B cell (primary cell): Measurements from ENCODE around the gene KICS2. TPM values are rescaled to one million over a fixed set of nuclear protein-coding genes. Genes with fewer than 3 reads are reported as not detected.
"Not testable (repeated sequence)": the region's sequence is repeated elsewhere in the genome, so short reads cannot be mapped to it uniquely, and the experiment has no call there.

Source experiments
- ATAC-seq: fragments of 200-7000 bp; cut with Tn5 transposase; one replicate; pipeline ENCODE4 v1.10.0; 2021; ENCODE audit warnings: low read depth, mild to moderate bottlenecking, moderate number of reproducible peaks, moderate library complexity
- CTCF ChIA-PET: fragments of 350-600 bp; sonication (Branson Sonifier 250); formaldehyde crosslinking; loops from one replicate; lab custom pipeline; 2021; ENCODE audit warnings: antibody characterized with exemption, inconsistent platforms; lab: Charles Lee
- POLR2A ChIA-PET: fragments of 350-600 bp; sonication (Branson Sonifier 250); formaldehyde crosslinking; loops from one replicate; lab custom pipeline; 2021; ENCODE audit warnings: antibody characterized with exemption; lab: Charles Lee
- DNase-seq: peaks from one replicate; pipeline ENCODE4 v3.0.0; 2013
- H2AFZ ChIP-seq: 2 replicates; pipeline ENCODE4 v1.6.1; 2012; ENCODE audit warnings: mild to moderate bottlenecking, low read depth, low read length; ENCODE audit not compliant: insufficient read depth, poor library complexity, severe bottlenecking
- H3K27ac ChIP-seq, 2 donors: 1 replicate in 1 of 2; 2 replicates in 1 of 2; pipeline ENCODE4 v1.5.1; 2012 to 2013; ENCODE audit warnings: low read length in 2 of 2, mild to moderate bottlenecking in 2 of 2, moderate library complexity in 1 of 2
- H3K27me3 ChIP-seq, 4 experiments: fragments of 200-600 bp in 1 of 4; sonication (generic) in 1 of 4; replicated peaks in 1 of 4; 1 replicate in 2 of 4; 2 replicates in 2 of 4; pipeline versions ENCODE4 v1.6.1 to v1.7.0; 2013 to 2016; ENCODE audit warnings: low read length in 3 of 4, mild to moderate bottlenecking in 2 of 4, mixed read lengths in 1 of 4, moderate library complexity in 1 of 4; ENCODE audit not compliant: insufficient read depth in 4 of 4, control insufficient read depth in 3 of 4; ENCODE audit errors: control extremely low read depth in 1 of 4
- H3K36me3 ChIP-seq, 2 experiments: replicated peaks in 1 of 2; 1 replicate in 1 of 2; 2 replicates in 1 of 2; pipeline versions ENCODE4 v1.6.1 to v1.7.1; 2013; ENCODE audit warnings: low read length in 1 of 2; ENCODE audit not compliant: insufficient read depth in 2 of 2, control insufficient read depth in 1 of 2; ENCODE audit errors: control extremely low read depth in 1 of 2, extremely low read depth in 1 of 2
- H3K4me1 ChIP-seq, 2 donors: fragments of 200-600 bp in 1 of 2; sonication (generic) in 1 of 2; 1 replicate in 1 of 2; 2 replicates in 1 of 2; pipeline versions ENCODE4 v1.5.1 to v1.6.1; 2013 to 2017; ENCODE audit warnings: low read length in 2 of 2; ENCODE audit not compliant: control insufficient read depth in 2 of 2, insufficient read depth in 2 of 2
- H3K4me2 ChIP-seq: replicated peaks from 2 replicates; pipeline ENCODE3; 2012; ENCODE audit warnings: mild to moderate bottlenecking, low read depth, low read length; ENCODE audit not compliant: poor library complexity, severe bottlenecking
- H3K4me3 ChIP-seq, 5 experiments: fragments of 200-600 bp in 1 of 5; sonication (generic) in 1 of 5; 1 replicate in 3 of 5; 2 replicates in 2 of 5; pipeline versions ENCODE4 v1.5.1 to v1.7.0; 2011 to 2016; ENCODE audit warnings: low read length in 4 of 5, mild to moderate bottlenecking in 4 of 5, low read depth in 2 of 5, control low read depth in 1 of 5, moderate library complexity in 1 of 5; ENCODE audit not compliant: insufficient read depth in 1 of 5; ENCODE audit errors: control extremely low read depth in 1 of 5, extremely low read depth in 1 of 5
- H3K79me2 ChIP-seq: fragments of 200-600 bp; sonication (generic); one replicate; pipeline ENCODE4 v1.6.0; 2016; ENCODE audit warnings: low read length; ENCODE audit not compliant: control insufficient read depth, insufficient read depth
- H3K9ac ChIP-seq: fragments of 200-600 bp; sonication (generic); 2 replicates; pipeline ENCODE4 v1.6.1; 2017; ENCODE audit warnings: mild to moderate bottlenecking, low read length, moderate library complexity
- H3K9me3 ChIP-seq, 3 donors: one replicate each; pipeline versions ENCODE4 v1.6.1 to v1.7.1; 2013; ENCODE audit warnings: low read length in 2 of 3; ENCODE audit not compliant: control insufficient read depth in 2 of 3, insufficient read depth in 1 of 3; ENCODE audit errors: control extremely low read depth in 1 of 3
- H4K20me1 ChIP-seq: 2 replicates; pipeline ENCODE4 v1.6.0; 2012; ENCODE audit warnings: mild to moderate bottlenecking, low read length; ENCODE audit not compliant: insufficient read depth, control insufficient read depth, poor library complexity, severe bottlenecking
- H3K27ac Mint-ChIP-seq: one replicate; pipeline ENCODE4 v1.8.0; 2021; ENCODE audit warnings: mixed read lengths
- H3K27me3 Mint-ChIP-seq: one replicate; pipeline ENCODE4 v1.8.0; 2021; ENCODE audit warnings: mixed read lengths
- H3K4me1 Mint-ChIP-seq: one replicate; pipeline ENCODE4 v1.8.0; 2021; ENCODE audit warnings: mixed read lengths
- H3K4me3 Mint-ChIP-seq: one replicate; pipeline ENCODE4 v1.8.0; 2021; ENCODE audit warnings: mixed read lengths
- H3K9me3 Mint-ChIP-seq: one replicate; pipeline ENCODE4 v1.8.0; 2022; ENCODE audit warnings: mixed read lengths; ENCODE audit not compliant: insufficient read depth
- EZH2 ChIP-seq: IDR thresholded peaks from 2 replicates; pipeline ENCODE4 v1.6.1; 2012; ENCODE audit warnings: borderline replicate concordance, low read depth, mild to moderate bottlenecking, moderate library complexity, low read length; ENCODE audit not compliant: insufficient read depth, poor library complexity, severe bottlenecking
- WGBS: methylation state at CpG from one replicate; pipeline ENCODE4 v1.1.5; 2013; ENCODE audit warnings: missing lambda C conversion rate; ENCODE audit not compliant: insufficient coverage; 5-methylcytosine and 5-hydroxymethylcytosine counted together
- intact Hi-C: fragments of 100-400 bp; cut with micrococcal nuclease; formaldehyde crosslinking; loops from one replicate; pipeline ENCODE4 v1.10.0; 2022
- polyA plus RNA-seq: library from polyadenylated mRNA; depleted of rRNA; stranded (reverse); fragments of >200 nt; gene quantifications from 2 replicates; pipeline ENCODE4 v1.2.3, GENCODE V29; 2012
- total RNA-seq, 2 donors: library from RNA; stranded (reverse); fragments of 120-200 nt in 1 of 2; gene quantifications; 1 replicate in 1 of 2; 2 replicates in 1 of 2; pipeline versions ENCODE4 v1.2.3 to v1.2.4, GENCODE V29; 2013 to 2022
- TF ChIP-seq, protein P1 (sequence below): fragments of 200-600 bp; IDR thresholded peaks from one replicate; pipeline ENCODE4 v1.8.0; 2022; ENCODE audit warnings: antibody characterized with exemption, mild to moderate bottlenecking

Gene KICS2
- total and polyA plus RNA-seq, 2 donors (not counting 1 experiment from before 2014, with no cell fraction given) = 16.6 to 21.2 TPM

DNA sequence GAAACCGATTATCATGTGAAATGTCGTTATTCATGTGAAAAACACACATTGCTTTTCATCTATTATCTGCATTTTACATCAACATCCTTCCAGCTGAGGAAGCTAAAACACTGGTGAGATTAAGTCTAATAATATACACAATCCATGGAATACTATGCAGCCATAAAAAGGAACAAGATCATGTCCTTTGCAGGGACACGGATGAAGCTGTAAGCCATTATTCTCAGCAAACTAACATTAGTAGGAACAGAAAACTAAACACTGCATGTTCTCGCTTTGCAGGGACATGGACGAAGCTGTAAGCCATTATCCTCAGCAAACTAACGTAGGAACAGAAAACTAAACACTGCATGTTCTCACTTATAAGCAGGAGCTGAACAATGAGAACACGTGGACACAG lies 18.3 kb downstream of the KICS2 start:
- H3K4me1 ChIP-seq = no peaks in the 10 kb centered on the region
- H3K79me2 ChIP-seq = peaks cover 5% of the 10 kb centered on the region
- ChIA-PET CTCF (interaction anchor here (1.6 kb wide), 1 partner anchor 53 kb away, joined by 3 read pairs; no protein-coding TSS in a partner anchor), POLR2A (no interaction called here)
- H3K36me3 ChIP-seq = peaks cover 4 to 15% of the 10 kb centered on the region in 2 experiments
- no peaks in the 10 kb centered on the region for H4K20me1 ChIP-seq
- TF ChIP-seq EZH2 = no peak
- TF ChIP-seq, protein P1, sequence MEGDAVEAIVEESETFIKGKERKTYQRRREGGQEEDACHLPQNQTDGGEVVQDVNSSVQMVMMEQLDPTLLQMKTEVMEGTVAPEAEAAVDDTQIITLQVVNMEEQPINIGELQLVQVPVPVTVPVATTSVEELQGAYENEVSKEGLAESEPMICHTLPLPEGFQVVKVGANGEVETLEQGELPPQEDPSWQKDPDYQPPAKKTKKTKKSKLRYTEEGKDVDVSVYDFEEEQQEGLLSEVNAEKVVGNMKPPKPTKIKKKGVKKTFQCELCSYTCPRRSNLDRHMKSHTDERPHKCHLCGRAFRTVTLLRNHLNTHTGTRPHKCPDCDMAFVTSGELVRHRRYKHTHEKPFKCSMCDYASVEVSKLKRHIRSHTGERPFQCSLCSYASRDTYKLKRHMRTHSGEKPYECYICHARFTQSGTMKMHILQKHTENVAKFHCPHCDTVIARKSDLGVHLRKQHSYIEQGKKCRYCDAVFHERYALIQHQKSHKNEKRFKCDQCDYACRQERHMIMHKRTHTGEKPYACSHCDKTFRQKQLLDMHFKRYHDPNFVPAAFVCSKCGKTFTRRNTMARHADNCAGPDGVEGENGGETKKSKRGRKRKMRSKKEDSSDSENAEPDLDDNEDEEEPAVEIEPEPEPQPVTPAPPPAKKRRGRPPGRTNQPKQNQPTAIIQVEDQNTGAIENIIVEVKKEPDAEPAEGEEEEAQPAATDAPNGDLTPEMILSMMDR = no peak
- WGBS = 55% methylated on average over 4 of the region's 7 CpGs
- no peaks in the 10 kb centered on the region for H3K27me3 ChIP-seq
- H3K9ac ChIP-seq = no peak overlapping the region
- H3K4me2 ChIP-seq = no peak overlapping the region
- H2AFZ ChIP-seq = no peak overlapping the region
- H3K9me3 ChIP-seq = peaks cover 0 to 3% (median 0%) of the 10 kb centered on the region in 3 donors
- H3K4me1 Mint-ChIP-seq = no peaks in the 10 kb centered on the region
- peaks cover 2% of the 10 kb centered on the region for H3K9me3 Mint-ChIP-seq
- no peak overlapping the region for H3K27ac Mint-ChIP-seq
- DNase-seq (no peak), ATAC-seq (no peak)
- intact Hi-C loops = no loop called here
- no peak overlapping the region for H3K4me3 ChIP-seq
- H3K4me3 Mint-ChIP-seq = no peak overlapping the region
- no peak overlapping the region for H3K27ac ChIP-seq
- no peaks in the 10 kb centered on the region for H3K27me3 Mint-ChIP-seq

DNA sequence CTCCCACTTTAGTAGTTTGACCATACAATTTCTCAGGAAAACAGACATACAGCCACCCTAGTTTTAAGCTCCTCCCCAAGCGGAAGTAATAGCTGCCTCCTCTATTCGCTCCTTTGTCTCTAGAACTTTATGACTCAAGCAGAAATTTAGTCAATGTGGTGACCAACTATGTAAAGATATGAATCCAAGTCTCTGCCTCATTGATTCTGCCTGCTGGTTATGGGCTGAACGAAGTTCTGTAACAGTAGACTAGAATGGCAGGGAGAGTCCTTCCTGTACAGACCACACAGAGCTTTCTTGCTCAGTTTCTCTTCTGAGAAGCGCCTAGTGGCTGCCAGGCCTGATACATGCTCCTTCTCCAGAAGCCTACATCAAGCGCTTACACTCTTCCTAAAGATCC lies 19.1 kb downstream of the KICS2 start:
- CTCF ChIA-PET = no interaction called here
- intact Hi-C loops = no loop called here
- no peaks in the 10 kb centered on the region for H4K20me1 ChIP-seq
- POLR2A ChIA-PET = no interaction called here
- no peaks in the 10 kb centered on the region for H3K27me3 ChIP-seq
- no peak overlapping the region for H3K4me3 ChIP-seq
- no peak overlapping the region for H3K27ac ChIP-seq
- H3K4me1 Mint-ChIP-seq = no peaks in the 10 kb centered on the region
- no peak overlapping the region for H3K4me2 ChIP-seq
- peaks cover 3 to 15% of the 10 kb centered on the region in 2 experiments for H3K36me3 ChIP-seq
- no peak overlapping the region for H3K4me3 Mint-ChIP-seq
- no peak overlapping the region for H3K9ac ChIP-seq
- TF ChIP-seq, protein P1 = no peak
- no peak for TF ChIP-seq EZH2
- no peaks in the 10 kb centered on the region for H3K4me1 ChIP-seq
- H2AFZ ChIP-seq = no peak overlapping the region
- no peak for DNase-seq
- peaks cover 5% of the 10 kb centered on the region for H3K79me2 ChIP-seq
- H3K27me3 Mint-ChIP-seq = no peaks in the 10 kb centered on the region
- no peak for ATAC-seq
- peaks cover 2% of the 10 kb centered on the region for H3K9me3 Mint-ChIP-seq
- 80% methylated on average over 2 of the region's 5 CpGs for WGBS
- no peak overlapping the region for H3K27ac Mint-ChIP-seq
- peaks cover 0 to 3% (median 0%) of the 10 kb centered on the region in 3 donors for H3K9me3 ChIP-seq

DNA sequence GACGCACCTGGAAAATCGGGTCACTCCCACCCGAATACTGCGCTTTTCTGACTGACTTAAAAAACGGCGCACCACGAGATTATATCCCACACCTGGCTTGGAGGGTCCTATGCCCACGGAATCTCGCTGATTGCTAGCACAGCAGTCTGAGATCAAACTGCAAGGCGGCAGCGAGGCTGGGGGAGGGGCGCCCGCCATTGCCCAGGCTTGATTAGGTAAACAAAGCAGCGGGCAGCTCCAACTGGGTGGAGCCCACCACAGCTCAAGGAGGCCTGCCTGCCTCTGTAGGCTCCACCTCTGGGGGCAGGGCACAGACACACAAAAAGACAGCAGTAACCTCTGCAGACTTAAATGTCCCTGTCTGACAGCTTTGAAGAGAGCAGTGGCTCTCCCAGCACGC lies 26.3 kb downstream of the KICS2 start:
- no CpG with 5 or more reads among the region's 15 CpGs for WGBS
- H3K27me3 ChIP-seq, H3K9ac ChIP-seq, H3K27ac ChIP-seq, H3K9me3 ChIP-seq, H3K79me2 ChIP-seq, H3K4me3 ChIP-seq, H3K4me3 Mint-ChIP-seq, H3K27me3 Mint-ChIP-seq, H4K20me1 ChIP-seq, H3K27ac Mint-ChIP-seq, ATAC-seq, H3K4me1 Mint-ChIP-seq, intact Hi-C loops, DNase-seq, H3K9me3 Mint-ChIP-seq, H2AFZ ChIP-seq, POLR2A ChIA-PET, H3K4me2 ChIP-seq, H3K4me1 ChIP-seq, CTCF ChIA-PET: not testable (repeated sequence)
- H3K36me3 ChIP-seq = peaks cover 10 to 25% of the 10 kb centered on the region in 2 experiments
